ENCODE measurements around the gene CA12. TPM values are rescaled to one million over a fixed set of nuclear protein-coding genes. Genes with fewer than 3 reads are reported as not detected.

Gene CA12
- total RNA-seq, 1 donor from 2014 or later, result 89.6 TPM

DNA sequence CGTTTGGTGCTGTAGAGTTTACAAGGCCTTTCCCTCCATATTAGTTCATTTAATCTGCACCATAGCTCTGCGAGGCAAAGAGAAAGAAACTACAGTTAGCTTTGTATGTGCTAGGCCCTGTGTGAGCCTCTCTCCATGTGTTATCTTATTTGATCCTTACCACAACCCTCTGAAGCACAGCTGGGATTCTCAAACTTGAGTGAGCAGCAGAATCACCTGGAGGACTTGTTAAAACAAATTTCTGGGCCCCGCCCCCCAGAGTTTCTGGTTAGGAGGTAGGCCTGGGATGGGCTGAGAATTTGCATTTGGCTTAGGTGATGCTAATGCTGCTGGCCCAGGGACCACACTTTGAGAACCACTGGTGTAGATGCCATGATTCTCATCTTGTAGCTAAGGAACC lies 12.3 kb downstream of the CA12 start:
- no peaks in the 10 kb centered on the region for H3K27me3 ChIP-seq

DNA sequence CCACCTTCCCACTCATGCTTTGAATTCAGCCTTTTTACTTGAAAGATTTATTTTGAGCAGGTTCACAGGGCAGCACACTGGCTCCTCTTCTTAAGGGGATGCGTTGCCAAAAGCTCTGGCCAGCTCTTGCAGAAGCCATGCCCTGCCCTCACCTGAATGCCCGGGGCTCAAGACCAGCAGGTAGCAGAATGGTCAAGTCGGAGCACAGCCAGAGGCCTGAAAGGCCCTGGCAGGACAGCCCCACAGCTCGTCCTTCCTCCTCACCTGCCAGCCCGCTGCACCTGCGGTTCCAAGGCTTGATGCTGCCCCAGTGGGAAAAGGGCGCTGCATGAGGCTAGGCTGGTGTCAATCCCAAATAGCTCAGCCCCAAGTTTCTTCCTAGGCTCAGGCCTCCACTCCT lies 13.1 kb downstream of the CA12 start:
- no peak overlapping the region for H3K4me3 ChIP-seq
- peak overlapping the region; percentile 92 for H3K27ac ChIP-seq
- intact Hi-C loops (cut with DNase I), result no loop called here
- H3K9me3 ChIP-seq, result no peaks in the 10 kb centered on the region
- peaks cover 64% of the 10 kb centered on the region for H3K4me1 ChIP-seq
- TF ChIP-seq POLR2A (IDR thresholded peaks at IDR 0.05) (no peak), POLR2AphosphoS5 (IDR thresholded peaks at IDR 0.05; ENCODE audit: insufficient read depth in 1 of 2, low read depth in 1 of 2) (no peak)
- TF ChIP-seq, protein P1, sequence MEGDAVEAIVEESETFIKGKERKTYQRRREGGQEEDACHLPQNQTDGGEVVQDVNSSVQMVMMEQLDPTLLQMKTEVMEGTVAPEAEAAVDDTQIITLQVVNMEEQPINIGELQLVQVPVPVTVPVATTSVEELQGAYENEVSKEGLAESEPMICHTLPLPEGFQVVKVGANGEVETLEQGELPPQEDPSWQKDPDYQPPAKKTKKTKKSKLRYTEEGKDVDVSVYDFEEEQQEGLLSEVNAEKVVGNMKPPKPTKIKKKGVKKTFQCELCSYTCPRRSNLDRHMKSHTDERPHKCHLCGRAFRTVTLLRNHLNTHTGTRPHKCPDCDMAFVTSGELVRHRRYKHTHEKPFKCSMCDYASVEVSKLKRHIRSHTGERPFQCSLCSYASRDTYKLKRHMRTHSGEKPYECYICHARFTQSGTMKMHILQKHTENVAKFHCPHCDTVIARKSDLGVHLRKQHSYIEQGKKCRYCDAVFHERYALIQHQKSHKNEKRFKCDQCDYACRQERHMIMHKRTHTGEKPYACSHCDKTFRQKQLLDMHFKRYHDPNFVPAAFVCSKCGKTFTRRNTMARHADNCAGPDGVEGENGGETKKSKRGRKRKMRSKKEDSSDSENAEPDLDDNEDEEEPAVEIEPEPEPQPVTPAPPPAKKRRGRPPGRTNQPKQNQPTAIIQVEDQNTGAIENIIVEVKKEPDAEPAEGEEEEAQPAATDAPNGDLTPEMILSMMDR (IDR thresholded peaks at IDR 0.05), result no peak
- DNase-seq (ENCODE audit: extremely low spot score in 2 of 2), result no peak
- no peaks in the 10 kb centered on the region for H3K27me3 ChIP-seq
- no peaks in the 10 kb centered on the region for H3K36me3 ChIP-seq

More for the DNA sequence above, 12.3 kb downstream of the CA12 start:
- Histone ChIP-seq H3K9me3 (no peaks in the 10 kb centered on the region), H3K4me3 (no peak overlapping the region), H3K4me1 (peaks cover 72% of the 10 kb centered on the region), H3K27ac (peak overlapping the region; percentile 92), H3K36me3 (no peaks in the 10 kb centered on the region)
- no peak for DNase-seq (ENCODE audit: extremely low spot score in 2 of 2)
- intact Hi-C loops (cut with DNase I), result no loop called here
- TF ChIP-seq POLR2AphosphoS5 (IDR thresholded peaks at IDR 0.05; ENCODE audit: insufficient read depth in 1 of 2, low read depth in 1 of 2) (no peak), POLR2A (IDR thresholded peaks at IDR 0.05) (no peak)
- TF ChIP-seq, protein P1 (IDR thresholded peaks at IDR 0.05), result no peak

DNA sequence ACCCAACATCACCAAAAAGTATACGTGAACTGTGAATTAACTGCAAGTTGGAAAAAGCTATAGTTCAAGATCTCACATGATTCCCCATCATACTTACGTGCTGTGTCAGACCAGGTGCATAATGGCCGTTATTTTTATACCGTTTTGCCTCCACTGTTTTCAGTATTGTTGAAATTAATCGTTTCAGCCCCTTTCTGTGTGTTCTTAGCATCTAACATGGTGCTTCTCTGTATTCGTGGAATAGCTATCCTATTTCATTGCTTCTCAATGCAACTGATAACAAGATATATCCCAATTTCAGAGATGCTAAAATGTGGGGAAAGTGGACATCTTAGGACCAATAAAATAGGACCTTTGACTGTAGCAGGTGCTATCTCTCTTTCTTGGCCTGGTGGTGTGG lies 13.7 kb downstream of the CA12 start:
- Histone ChIP-seq H3K27me3 (no peaks in the 10 kb centered on the region), H3K9me3 (no peaks in the 10 kb centered on the region), H3K4me3 (no peak overlapping the region), H3K27ac (peak overlapping the region; percentile 92), H3K36me3 (no peaks in the 10 kb centered on the region), H3K4me1 (peaks cover 58% of the 10 kb centered on the region)
- intact Hi-C loops (cut with DNase I), result no loop called here
- TF ChIP-seq POLR2A (IDR thresholded peaks at IDR 0.05) (no peak), POLR2AphosphoS5 (IDR thresholded peaks at IDR 0.05; ENCODE audit: insufficient read depth in 1 of 2, low read depth in 1 of 2) (no peak)
- TF ChIP-seq, protein P1 (IDR thresholded peaks at IDR 0.05), result no peak
- no peak for DNase-seq (ENCODE audit: extremely low spot score in 2 of 2)

DNA sequence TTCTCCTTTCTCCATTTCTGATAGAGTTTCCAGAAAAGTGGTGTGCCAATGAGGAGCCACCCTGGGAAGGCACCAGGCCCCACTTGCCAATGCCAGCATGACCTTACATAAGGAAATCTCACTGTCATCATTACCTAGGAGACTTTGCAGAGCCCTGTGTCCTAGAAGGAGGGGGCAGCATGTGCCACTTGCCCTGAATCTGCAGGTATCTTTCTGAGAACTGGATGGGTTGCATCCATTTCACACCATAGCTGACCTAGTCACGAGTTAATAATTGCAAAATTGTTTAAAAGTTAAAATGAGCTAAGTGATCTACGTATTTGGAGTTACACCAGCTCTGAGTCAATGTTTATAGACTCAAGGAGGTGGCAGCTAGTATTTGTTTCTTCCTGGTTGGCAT lies 14.3 kb downstream of the CA12 start:
- H3K27me3 ChIP-seq, result no peaks in the 10 kb centered on the region
- no peak for DNase-seq (ENCODE audit: extremely low spot score in 2 of 2)
- no peak overlapping the region for H3K4me3 ChIP-seq
- intact Hi-C loops (cut with DNase I), result no loop called here
- H3K27ac ChIP-seq, result peak overlapping the region; percentile 75
- no peaks in the 10 kb centered on the region for H3K9me3 ChIP-seq
- TF ChIP-seq POLR2AphosphoS5 (IDR thresholded peaks at IDR 0.05; ENCODE audit: insufficient read depth in 1 of 2, low read depth in 1 of 2) (peak in 1 of 2 donors; percentile 75), POLR2A (IDR thresholded peaks at IDR 0.05) (no peak)
- no peaks in the 10 kb centered on the region for H3K36me3 ChIP-seq
- H3K4me1 ChIP-seq, result peaks cover 53% of the 10 kb centered on the region

DNA sequence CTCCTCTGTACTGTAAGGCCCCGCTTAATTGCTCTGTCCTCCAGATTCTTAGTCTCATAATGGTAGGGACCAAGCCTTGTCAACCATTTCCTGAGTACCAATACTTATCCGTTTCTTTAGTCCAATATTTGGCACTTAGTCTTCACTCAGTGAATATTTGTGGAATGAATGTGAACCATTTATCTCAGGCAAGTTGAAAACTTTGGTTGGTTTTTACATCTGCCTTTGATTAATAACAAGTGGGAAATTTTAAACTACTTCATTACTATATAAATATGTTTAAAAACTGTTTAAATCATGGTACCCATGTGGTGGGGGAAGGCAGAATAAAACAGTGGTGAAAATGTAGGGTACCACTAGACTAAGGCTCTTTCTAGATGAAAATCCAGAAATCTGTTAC lies 15.2 kb downstream of the CA12 start:
- Histone ChIP-seq H3K36me3 (no peaks in the 10 kb centered on the region), H3K4me1 (peaks cover 44% of the 10 kb centered on the region), H3K27me3 (no peaks in the 10 kb centered on the region), H3K9me3 (no peaks in the 10 kb centered on the region), H3K27ac (peak overlapping the region; percentile 75), H3K4me3 (no peak overlapping the region)
- no peak for TF ChIP-seq POLR2A (IDR thresholded peaks at IDR 0.05)
- intact Hi-C loops (cut with DNase I), result no loop called here
- DNase-seq (ENCODE audit: extremely low spot score in 2 of 2), result no peak

DNA sequence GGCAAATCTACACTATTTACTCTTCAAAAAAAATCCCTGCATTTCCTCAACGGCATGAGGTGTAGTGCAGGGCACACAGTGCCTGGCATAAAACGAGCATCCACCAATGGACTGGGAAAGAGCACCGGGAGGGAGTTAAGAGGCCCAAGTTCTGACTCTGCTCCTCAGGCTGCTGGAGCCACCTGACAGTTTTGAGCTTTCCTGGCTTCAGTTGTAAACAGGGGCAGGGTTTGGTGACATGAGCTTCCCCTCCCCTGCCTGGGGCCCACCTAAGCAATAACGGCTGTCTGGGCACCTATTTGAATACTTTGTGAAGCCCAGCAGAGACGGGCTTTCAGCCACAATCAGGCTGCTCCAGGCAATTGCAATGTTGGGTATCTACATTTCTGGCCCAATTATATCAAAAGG lies 16.4 kb downstream of the CA12 start:
- Histone ChIP-seq H3K27ac (peak overlapping the region; percentile 23), H3K36me3 (no peaks in the 10 kb centered on the region), H3K4me3 (no peak overlapping the region), H3K4me1 (peaks cover 35% of the 10 kb centered on the region), H3K9me3 (no peaks in the 10 kb centered on the region), H3K27me3 (no peaks in the 10 kb centered on the region)
- TF ChIP-seq POLR2A (IDR thresholded peaks at IDR 0.05) (no peak), POLR2AphosphoS5 (IDR thresholded peaks at IDR 0.05; ENCODE audit: insufficient read depth in 1 of 2, low read depth in 1 of 2) (no peak)
- TF ChIP-seq, protein P1 (IDR thresholded peaks at IDR 0.05), result no peak
- intact Hi-C loops (cut with DNase I), result no loop called here
- DNase-seq (ENCODE audit: extremely low spot score in 2 of 2), result no peak

All from vagina (tissue), 2 donors.